ENCODE results near the gene TSGA10IP.

The TSGA10IP gene

GRCh38 chr11:65922565-65922964 is 22.7 kb upstream of the TSGA10IP start:
- DNase-seq (ENCODE audit: low read depth): no peak
- no peak overlapping the region for H3K4me3 ChIP-seq (ENCODE audit: low read depth, low read length)
- TF ChIP-seq CTCF (IDR thresholded peaks at IDR 0.05; ENCODE audit: low read depth, low read length) (no peak), MAX (IDR thresholded peaks at IDR 0.05; ENCODE audit: low read depth, low read length) (no peak), POLR2A (IDR thresholded peaks at IDR 0.05; ENCODE audit: extremely low read depth, insufficient read length) (no peak), MYC (IDR thresholded peaks at IDR 0.05; ENCODE audit: low read depth, low read length) (no peak)

DNA sequence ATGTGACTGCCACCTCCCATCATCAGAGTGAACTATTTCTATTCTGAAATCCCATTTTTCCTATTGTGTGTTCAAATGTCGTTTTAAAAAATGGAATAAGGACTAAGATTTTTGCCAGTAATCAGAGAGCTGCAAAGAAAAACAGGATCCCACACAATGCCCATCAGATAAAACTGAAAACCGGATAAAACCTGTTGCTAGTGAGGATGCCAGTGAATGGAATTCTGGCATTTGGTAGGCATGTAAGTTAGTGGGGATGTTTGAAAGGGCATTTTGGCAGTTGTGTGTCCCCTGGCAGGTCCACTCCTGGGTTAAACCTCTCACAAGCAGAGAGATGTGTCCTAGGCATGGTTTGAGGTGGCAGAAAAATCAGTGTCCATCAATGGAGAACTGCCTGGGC is 19.9 kb upstream of the TSGA10IP start:
- H3K4me3 ChIP-seq (ENCODE audit: low read depth, low read length): no peak overlapping the region
- DNase-seq (ENCODE audit: low read depth): no peak
- TF ChIP-seq CTCF (IDR thresholded peaks at IDR 0.05; ENCODE audit: low read depth, low read length): no peak
- TF ChIP-seq MYC (IDR thresholded peaks at IDR 0.05; ENCODE audit: low read depth, low read length): no peak
- TF ChIP-seq MAX (IDR thresholded peaks at IDR 0.05; ENCODE audit: low read depth, low read length): no peak
- TF ChIP-seq POLR2A (IDR thresholded peaks at IDR 0.05; ENCODE audit: extremely low read depth, insufficient read length): no peak

DNA sequence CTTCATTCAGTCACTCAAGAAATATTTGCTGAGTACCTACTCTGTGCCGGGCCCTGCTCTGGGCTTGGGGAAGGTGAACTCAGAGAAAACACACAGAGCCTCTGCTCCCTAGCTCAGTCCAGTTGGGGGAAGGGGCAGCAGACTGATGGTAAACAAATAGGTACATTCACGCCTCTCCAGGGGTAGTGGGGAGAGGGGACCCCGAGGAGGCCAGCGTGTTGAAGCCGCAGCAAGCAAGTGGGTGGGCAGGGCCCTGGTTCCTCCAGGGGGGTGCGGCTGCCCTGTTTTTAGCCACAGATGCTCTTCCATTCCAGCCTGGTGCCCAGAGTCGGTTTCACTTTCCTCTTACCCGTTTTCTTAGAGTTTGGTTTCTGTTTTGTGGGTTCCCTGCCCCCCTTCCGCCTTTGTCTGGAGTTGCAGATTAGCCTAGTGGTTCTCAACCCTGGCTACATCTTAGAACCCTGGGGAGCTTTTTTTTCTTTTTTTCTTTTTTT is 17.3 kb upstream of the TSGA10IP start:
- peak; percentile 50 for DNase-seq (ENCODE audit: low read depth)
- no peak overlapping the region for H3K4me3 ChIP-seq (ENCODE audit: low read depth, low read length)
- TF ChIP-seq MAX (IDR thresholded peaks at IDR 0.05; ENCODE audit: low read depth, low read length) (no peak), POLR2A (IDR thresholded peaks at IDR 0.05; ENCODE audit: extremely low read depth, insufficient read length) (no peak), MYC (IDR thresholded peaks at IDR 0.05; ENCODE audit: low read depth, low read length) (no peak), CTCF (IDR thresholded peaks at IDR 0.05; ENCODE audit: low read depth, low read length) (no peak)

DNA sequence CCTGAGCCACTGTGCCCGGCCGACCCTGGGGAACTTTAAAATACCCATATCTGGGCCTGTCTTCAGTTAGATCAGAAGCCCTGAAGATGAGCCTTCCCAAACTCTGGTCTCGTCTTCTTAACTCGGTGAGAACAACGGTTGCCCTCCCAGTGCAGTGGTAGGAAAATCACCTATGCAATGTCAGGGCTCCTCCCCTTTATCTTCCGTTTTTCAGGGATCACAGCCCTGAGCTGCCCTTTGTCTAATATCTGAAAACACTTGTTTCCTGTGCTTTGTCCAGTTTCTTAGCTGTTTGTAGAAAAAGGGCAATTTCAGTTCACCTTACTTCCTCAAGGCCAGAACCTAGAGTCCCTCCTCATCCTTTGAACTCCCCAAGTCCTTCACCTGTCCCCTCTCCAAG is 16.6 kb upstream of the TSGA10IP start:
- H3K4me3 ChIP-seq (ENCODE audit: low read depth, low read length): no peak overlapping the region
- no peak for DNase-seq (ENCODE audit: low read depth)
- TF ChIP-seq CTCF (IDR thresholded peaks at IDR 0.05; ENCODE audit: low read depth, low read length): no peak
- no peak for TF ChIP-seq MYC (IDR thresholded peaks at IDR 0.05; ENCODE audit: low read depth, low read length)
- no peak for TF ChIP-seq POLR2A (IDR thresholded peaks at IDR 0.05; ENCODE audit: extremely low read depth, insufficient read length)
- no peak for TF ChIP-seq MAX (IDR thresholded peaks at IDR 0.05; ENCODE audit: low read depth, low read length)

DNA sequence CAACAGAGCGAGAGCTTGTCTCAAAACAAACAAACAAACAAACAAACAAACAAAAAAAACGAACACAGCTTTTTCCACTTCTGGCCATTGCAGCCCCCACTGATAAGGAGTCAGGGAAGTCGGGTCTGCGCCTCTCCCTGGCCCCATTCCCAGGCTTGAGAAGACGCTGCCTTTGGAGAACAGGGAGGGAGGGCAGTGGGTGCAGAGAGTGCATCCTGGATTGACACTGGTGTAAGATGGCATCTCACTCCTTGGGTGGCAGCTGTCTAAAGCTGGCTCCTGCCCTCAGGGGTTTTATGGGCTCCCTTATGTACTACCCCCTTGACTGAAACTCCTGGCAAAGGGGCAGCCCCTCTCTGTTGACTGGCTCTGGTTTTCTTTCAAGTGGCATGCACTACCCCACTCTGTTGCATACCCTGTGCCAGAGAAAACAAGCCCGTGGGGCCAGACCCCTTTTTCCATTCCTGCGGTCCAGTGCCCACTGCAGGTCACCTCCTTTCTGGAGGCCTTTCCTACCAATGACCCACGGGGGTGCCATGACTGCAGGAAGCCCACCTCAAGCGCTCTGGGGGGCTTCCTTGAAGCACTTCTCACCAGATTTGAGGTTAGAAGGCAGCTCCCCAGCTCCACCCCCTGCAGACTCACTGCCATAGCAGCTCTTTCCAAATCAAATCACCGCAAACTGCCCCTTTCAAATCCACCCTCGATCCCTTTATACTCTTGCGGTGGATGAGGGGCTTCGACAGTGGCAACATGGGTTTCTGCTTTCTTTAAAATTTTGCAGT is 13.3 kb upstream of the TSGA10IP start:
- TF ChIP-seq POLR2A (IDR thresholded peaks at IDR 0.05; ENCODE audit: extremely low read depth, insufficient read length): no peak
- no peak for TF ChIP-seq MAX (IDR thresholded peaks at IDR 0.05; ENCODE audit: low read depth, low read length)
- no peak for TF ChIP-seq MYC (IDR thresholded peaks at IDR 0.05; ENCODE audit: low read depth, low read length)
- TF ChIP-seq CTCF (IDR thresholded peaks at IDR 0.05; ENCODE audit: low read depth, low read length): no peak
- H3K4me3 ChIP-seq (ENCODE audit: low read depth, low read length): no peak overlapping the region
- DNase-seq (ENCODE audit: low read depth): no peak

Measured in NB4 (cell line).